Effector CD8-positive, alpha-beta T cell (primary cell): ENCODE measurements around the gene DERL3.
"Not testable (repeated sequence)": the region's sequence is repeated elsewhere in the genome, so short reads cannot be mapped to it uniquely, and the experiment has no call there.

ENCODE experiments used
- DNase-seq: peaks from one replicate; lab custom pipeline; 2025; lab: John Stamatoyannopoulos, UW
- total RNA-seq, 4 experiments: gene quantifications; one replicate each; lab custom pipeline; 2026; lab: John Stamatoyannopoulos, UW

DERL3 gene
- total RNA-seq = 0.53 to 6.1 (median 1.6) reads per million in 4 experiments

DNA sequence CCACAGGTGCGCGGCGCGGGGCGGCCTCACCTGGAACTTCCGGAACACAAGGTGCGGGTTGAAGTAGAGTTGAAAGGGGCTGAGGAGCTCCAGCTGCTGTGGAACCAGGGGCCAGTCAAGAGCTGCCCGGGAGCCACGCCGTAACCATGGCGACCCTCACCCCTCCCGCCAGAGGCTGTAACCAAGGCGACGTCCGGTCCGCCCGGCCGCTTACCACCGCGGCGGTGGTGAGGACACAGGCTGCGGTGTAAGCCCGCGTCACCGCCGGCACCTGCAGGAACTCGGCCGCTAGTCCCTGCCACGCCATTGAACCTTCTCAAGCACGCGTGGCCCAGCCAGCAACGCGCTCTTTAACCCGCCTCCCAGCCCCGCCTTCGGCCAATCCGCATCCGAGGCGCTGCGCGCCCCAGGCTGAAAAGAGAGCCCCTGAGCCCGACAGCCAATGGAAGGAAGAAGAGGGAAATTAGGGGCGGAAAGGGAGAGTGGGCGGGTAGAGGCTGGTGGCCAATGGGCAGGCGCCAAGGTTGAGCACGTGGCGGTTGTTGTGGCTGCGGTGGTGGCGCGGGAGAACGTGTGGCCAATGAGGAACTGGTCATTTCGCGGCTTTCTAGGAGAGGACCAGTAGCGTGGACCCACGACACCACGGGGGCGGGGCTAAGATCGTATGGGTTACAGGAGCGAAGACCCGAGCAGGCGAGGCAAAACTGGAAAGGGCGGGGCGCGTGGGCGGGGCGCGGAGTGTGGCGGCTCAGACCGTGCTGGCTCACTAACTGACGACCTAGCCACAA is at the start of gene DERL3:
DERL3 (minus strand) TSS at position 326 of the 788 bp plus-strand sequence; CDS start at position 307, 19 bp downstream.
- peak; percentile 97 for DNase-seq

- DNase-seq = no peak
These were observed 45.3 kb upstream of the DERL3 start for GRCh38 chr22:23884140-23884539.

DNA sequence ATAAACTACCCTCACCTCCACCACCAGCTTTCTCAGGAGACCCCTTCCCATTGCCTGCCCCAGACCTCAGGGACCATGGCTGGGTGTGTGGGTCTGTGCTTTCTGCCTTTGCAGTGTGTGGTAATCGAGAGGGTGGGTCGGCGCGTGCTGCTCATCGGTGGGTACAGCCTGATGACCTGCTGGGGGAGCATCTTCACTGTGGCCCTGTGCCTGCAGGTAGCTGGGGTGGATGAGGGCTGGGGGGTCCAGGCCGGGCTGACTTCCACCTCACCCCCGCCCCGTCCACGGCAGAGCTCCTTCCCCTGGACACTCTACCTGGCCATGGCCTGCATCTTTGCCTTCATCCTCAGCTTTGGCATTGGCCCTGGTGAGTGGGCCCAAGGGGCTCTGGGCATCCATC is 44.9 kb upstream of the DERL3 start:
- no peak for DNase-seq

GRCh38 chr22:23882370-23882769 is 43.6 kb upstream of the DERL3 start:
- no peak for DNase-seq

DNA sequence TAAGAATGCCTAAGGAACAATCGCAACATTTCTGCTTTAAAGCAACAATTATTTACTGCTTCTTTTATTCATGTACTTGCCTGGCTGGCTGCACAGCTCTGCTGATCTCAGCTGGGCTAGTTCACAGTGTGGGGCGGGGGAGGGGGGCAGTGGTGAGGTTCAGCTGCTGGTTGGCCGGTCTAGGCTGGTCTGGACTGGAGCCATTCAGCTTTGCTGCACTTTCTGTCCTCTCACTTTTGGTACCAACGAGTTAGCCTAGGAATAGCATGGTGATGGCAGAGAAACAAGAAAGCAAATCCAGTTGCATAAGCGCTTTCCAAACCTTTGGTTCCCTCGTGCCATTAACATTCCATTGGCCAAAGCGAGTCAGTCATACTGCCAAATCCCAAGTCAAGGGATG is 39.4 kb upstream of the DERL3 start:
- DNase-seq = no peak

GRCh38 chr22:23877566-23877965 is 38.8 kb upstream of the DERL3 start:
- DNase-seq = no peak

DNA sequence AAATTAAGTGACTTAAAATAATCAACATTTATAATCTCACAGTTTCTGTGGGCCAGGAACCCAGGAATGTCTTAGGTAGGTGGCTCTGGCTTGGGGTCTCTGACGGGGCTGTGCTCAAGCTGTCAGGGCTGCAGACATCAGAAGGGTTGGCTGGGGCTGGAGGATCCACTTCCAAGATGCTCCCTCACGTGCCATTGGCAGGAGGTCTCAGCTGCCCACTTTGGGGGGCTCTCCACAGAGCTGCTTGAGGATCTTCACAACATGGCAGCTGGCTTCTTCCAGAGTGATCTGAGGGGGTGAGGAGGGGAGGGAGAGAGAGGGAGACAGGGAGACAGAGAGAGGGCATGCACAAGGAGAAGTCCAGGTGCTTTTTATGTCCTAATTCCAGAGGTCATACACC is 37.0 kb upstream of the DERL3 start:
- no peak for DNase-seq

GRCh38 chr22:23874871-23875270 is 36.1 kb upstream of the DERL3 start:
- DNase-seq = no peak

- no peak for DNase-seq
These were observed 29.8 kb upstream of the DERL3 start for GRCh38 chr22:23868580-23868979.

DNA sequence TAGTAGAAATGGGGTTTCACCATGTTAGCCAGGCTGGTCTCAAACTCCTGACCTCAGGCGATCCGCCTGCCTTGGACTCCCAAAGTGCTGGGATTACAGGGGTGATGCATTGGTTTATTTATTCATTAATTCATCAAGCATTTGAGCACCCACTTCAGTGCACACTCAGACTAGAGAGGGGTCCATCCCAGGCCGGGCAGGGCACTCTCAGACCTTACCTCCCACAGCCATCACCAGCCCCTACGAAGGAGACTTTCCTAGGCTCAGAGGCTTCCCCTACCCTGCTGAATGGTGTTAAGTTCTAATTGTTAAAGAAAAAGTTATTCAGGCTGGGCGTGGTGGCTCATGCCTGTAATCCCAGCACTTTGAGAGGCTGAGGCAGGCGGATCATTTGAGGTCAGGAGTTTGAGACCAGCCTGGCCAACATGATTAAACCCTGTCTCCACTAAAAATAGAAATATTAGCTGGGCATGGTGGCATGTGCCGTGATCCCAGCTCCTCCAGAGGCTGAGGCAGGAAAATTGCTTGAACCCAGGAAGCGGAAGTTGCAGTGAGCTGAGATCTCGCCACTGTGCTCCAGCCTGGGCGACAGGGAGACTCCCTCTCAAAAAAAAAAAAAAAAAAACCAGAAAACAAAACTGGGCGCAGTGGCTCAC is 25.8 kb upstream of the DERL3 start:
- not testable (repeated sequence) for DNase-seq

- DNase-seq = no peak
These were observed 23.3 kb upstream of the DERL3 start for GRCh38 chr22:23862103-23862502.

GRCh38 chr22:23860187-23860586 is 21.4 kb upstream of the DERL3 start:
- not testable (repeated sequence) for DNase-seq

DNA sequence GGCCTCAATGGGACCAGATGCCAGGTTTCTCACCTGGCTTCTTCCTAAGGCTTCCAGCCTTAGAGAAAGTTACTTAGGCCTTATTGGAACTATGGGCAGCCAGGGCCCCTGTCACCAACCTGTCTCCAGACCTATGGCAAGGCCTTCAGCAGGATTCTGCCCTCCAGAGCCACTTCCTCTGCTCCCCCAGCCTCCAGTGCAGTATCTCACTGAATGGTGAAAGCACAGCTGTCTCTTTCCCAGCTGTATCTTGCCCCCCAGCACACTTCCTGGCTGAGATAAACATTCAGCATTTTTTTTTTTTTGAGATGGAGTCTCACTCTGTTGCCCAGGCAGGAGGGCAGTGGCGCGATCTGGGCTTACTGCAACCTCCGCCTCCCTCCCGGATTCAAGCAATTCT is 20.4 kb upstream of the DERL3 start:
- no peak for DNase-seq

DNA sequence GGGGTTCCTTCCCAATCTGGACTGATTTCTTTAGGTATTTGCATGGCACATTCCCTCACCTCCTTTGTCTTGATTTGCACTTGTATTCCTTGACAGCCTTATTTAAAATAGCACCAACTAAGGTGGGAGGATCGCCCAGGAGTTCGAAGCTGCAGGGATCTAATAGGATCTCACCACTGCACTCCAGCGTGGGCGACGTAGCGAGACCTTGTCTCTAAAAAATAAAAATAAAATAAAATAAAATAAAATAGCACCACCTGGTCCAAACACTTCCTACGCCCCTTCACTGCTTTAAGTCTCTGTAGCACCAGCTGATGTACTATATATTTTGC is 19.6 kb upstream of the DERL3 start:
- DNase-seq = no peak

DNA sequence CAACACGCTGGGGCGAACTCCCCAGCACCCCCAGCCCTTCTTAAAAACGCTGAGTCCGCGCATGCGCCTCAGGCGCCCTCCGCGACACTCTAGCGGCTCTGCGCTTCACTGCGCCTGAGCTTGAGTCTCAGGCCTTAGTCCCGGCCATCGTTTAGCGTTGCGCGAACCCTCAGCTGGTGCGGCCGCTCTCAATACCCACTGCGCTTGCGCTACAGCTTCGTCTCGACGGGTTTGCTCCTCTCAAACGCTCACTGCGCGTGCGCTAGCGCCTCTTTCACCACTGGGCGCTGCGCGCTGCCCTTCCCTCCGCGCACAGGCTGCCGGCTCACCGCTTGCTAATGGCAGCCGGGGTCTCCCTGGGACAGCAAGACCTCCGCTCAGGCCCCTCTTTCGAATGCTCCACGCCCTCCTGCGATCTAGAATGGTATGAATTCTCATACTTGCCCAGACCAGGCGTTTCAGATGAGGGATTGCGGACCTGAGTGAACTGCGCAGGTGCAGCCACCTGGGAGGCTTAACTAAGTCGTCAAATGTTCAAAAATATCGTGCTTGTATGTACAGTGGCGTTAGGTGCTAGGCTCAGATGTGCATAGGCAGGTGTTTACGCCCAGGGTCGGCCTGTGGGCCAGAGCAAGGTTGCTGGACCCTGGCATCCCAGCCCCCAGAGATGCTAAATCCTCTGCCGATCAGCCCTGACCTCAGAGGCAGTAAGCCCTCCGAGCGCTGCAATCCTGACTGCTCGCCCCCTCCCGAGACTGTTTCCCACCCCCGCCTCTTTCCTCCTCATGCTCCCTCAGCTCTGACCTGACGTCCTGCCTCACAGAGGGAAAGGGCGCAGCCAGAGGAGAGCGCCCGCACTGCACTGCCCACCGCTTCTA is 19.0 kb upstream of the DERL3 start, which contains the start of gene SLC2A11:
SLC2A11 (plus strand) TSS at position 270 of the 878 bp plus-strand sequence; CDS start at position 395, 125 bp downstream.
- DNase-seq = peak; percentile 89

DNA sequence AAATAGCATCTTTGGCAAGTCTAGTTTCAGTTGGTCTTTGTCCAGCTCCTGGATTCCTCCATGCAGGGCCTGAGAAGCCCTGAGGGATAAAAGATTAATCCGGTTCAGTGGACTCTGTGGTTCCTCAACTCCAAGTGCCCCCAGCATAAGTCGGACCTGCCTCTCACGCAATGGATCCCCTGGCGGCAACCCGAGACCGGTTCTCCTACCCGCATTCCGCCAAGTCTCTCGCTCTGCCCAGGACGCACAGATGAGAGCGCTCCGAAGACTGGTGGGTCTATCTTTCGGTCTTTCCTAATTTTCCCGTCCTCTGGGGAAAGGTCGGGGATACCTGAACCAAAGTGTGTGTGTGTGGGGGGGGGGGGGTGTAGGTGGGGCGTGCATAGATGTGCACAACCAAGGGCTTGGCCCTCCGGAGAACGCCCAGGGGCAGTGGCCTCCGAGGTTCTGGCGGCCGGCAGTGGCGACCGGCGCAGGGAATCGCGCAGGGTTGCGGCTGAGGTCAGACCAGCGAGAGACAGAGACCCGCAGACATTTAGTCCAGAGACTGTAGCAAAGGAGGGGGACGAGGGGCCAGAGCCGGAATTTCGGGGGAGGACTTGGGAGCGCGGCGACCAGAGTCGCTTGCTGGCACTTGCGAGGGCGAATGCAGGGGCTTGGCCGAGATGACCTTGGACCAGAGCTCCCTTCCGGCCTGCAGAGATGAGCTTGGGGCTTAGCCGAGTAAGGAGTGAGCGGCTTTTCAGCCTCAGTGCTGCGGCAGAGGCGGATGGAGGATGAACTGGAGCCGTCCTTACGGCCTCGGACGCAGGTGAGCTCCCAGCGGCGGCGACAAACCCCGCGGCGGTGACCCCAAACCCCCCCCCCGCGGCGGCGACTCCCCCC is 18.2 kb upstream of the DERL3 start:
- no peak for DNase-seq

DNA sequence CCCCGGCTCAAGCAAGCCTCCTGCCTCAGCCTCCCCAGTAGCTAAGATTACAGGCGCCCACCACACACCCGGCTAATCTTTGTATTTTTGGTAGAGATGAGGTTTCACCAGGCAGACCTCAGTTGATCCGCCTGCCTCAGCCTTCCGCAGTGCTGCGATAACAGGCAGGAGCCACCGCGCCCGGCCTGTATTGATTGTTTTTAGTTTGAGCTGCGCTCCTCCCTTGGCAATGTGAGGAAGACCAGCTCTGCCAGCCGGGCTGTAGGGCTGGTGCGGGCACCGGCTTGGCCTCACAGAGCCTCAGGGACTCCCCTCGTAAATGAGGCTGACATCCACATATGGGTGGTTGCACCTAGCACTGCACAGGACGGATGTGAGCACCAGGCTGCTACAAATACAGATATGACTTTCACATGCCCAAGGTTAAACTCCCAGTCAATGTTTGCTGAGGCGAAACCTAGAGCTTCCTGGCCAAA is 11.4 kb upstream of the DERL3 start:
- no peak for DNase-seq

- peak; percentile 77 for DNase-seq
These were observed 10.5 kb upstream of the DERL3 start for GRCh38 chr22:23849009-23850006.

- DNase-seq = no peak
These were observed 9.4 kb upstream of the DERL3 start for GRCh38 chr22:23847991-23848864.
